B cell (primary cell): ENCODE results near the gene HMG20B. TPM values are rescaled to one million over a fixed set of nuclear protein-coding genes. Genes with fewer than 3 reads are reported as not detected.

Source experiments
- ATAC-seq: fragments of 200-7000 bp; cut with Tn5 transposase; one replicate; pipeline ENCODE4 v1.10.0; 2021; ENCODE audit warnings: low read depth, mild to moderate bottlenecking, moderate number of reproducible peaks, moderate library complexity
- CTCF ChIA-PET: fragments of 350-600 bp; sonication (Branson Sonifier 250); formaldehyde crosslinking; loops from one replicate; lab custom pipeline; 2021; ENCODE audit warnings: antibody characterized with exemption, inconsistent platforms; lab: Charles Lee
- POLR2A ChIA-PET: fragments of 350-600 bp; sonication (Branson Sonifier 250); formaldehyde crosslinking; loops from one replicate; lab custom pipeline; 2021; ENCODE audit warnings: antibody characterized with exemption; lab: Charles Lee
- DNase-seq: peaks from one replicate; pipeline ENCODE4 v3.0.0; 2013
- H2AFZ ChIP-seq: 2 replicates; pipeline ENCODE4 v1.6.1; 2012; ENCODE audit warnings: mild to moderate bottlenecking, low read depth, low read length; ENCODE audit not compliant: insufficient read depth, poor library complexity, severe bottlenecking
- H3K27ac ChIP-seq, 2 donors: 1 replicate in 1 of 2; 2 replicates in 1 of 2; pipeline ENCODE4 v1.5.1; 2012 to 2013; ENCODE audit warnings: low read length in 2 of 2, mild to moderate bottlenecking in 2 of 2, moderate library complexity in 1 of 2
- H3K27me3 ChIP-seq, 4 experiments: fragments of 200-600 bp in 1 of 4; sonication (generic) in 1 of 4; replicated peaks in 1 of 4; 1 replicate in 2 of 4; 2 replicates in 2 of 4; pipeline versions ENCODE4 v1.6.1 to v1.7.0; 2013 to 2016; ENCODE audit warnings: low read length in 3 of 4, mild to moderate bottlenecking in 2 of 4, mixed read lengths in 1 of 4, moderate library complexity in 1 of 4; ENCODE audit not compliant: insufficient read depth in 4 of 4, control insufficient read depth in 3 of 4; ENCODE audit errors: control extremely low read depth in 1 of 4
- H3K36me3 ChIP-seq, 2 experiments: replicated peaks in 1 of 2; 1 replicate in 1 of 2; 2 replicates in 1 of 2; pipeline versions ENCODE4 v1.6.1 to v1.7.1; 2013; ENCODE audit warnings: low read length in 1 of 2; ENCODE audit not compliant: insufficient read depth in 2 of 2, control insufficient read depth in 1 of 2; ENCODE audit errors: control extremely low read depth in 1 of 2, extremely low read depth in 1 of 2
- H3K4me1 ChIP-seq, 2 donors: fragments of 200-600 bp in 1 of 2; sonication (generic) in 1 of 2; 1 replicate in 1 of 2; 2 replicates in 1 of 2; pipeline versions ENCODE4 v1.5.1 to v1.6.1; 2013 to 2017; ENCODE audit warnings: low read length in 2 of 2; ENCODE audit not compliant: control insufficient read depth in 2 of 2, insufficient read depth in 2 of 2
- H3K4me2 ChIP-seq: replicated peaks from 2 replicates; pipeline ENCODE3; 2012; ENCODE audit warnings: mild to moderate bottlenecking, low read depth, low read length; ENCODE audit not compliant: poor library complexity, severe bottlenecking
- H3K4me3 ChIP-seq, 5 experiments: fragments of 200-600 bp in 1 of 5; sonication (generic) in 1 of 5; 1 replicate in 3 of 5; 2 replicates in 2 of 5; pipeline versions ENCODE4 v1.5.1 to v1.7.0; 2011 to 2016; ENCODE audit warnings: low read length in 4 of 5, mild to moderate bottlenecking in 4 of 5, low read depth in 2 of 5, control low read depth in 1 of 5, moderate library complexity in 1 of 5; ENCODE audit not compliant: insufficient read depth in 1 of 5; ENCODE audit errors: control extremely low read depth in 1 of 5, extremely low read depth in 1 of 5
- H3K79me2 ChIP-seq: fragments of 200-600 bp; sonication (generic); one replicate; pipeline ENCODE4 v1.6.0; 2016; ENCODE audit warnings: low read length; ENCODE audit not compliant: control insufficient read depth, insufficient read depth
- H3K9ac ChIP-seq: fragments of 200-600 bp; sonication (generic); 2 replicates; pipeline ENCODE4 v1.6.1; 2017; ENCODE audit warnings: mild to moderate bottlenecking, low read length, moderate library complexity
- H3K9me3 ChIP-seq, 3 donors: one replicate each; pipeline versions ENCODE4 v1.6.1 to v1.7.1; 2013; ENCODE audit warnings: low read length in 2 of 3; ENCODE audit not compliant: control insufficient read depth in 2 of 3, insufficient read depth in 1 of 3; ENCODE audit errors: control extremely low read depth in 1 of 3
- H4K20me1 ChIP-seq: 2 replicates; pipeline ENCODE4 v1.6.0; 2012; ENCODE audit warnings: mild to moderate bottlenecking, low read length; ENCODE audit not compliant: insufficient read depth, control insufficient read depth, poor library complexity, severe bottlenecking
- H3K27ac Mint-ChIP-seq: one replicate; pipeline ENCODE4 v1.8.0; 2021; ENCODE audit warnings: mixed read lengths
- H3K27me3 Mint-ChIP-seq: one replicate; pipeline ENCODE4 v1.8.0; 2021; ENCODE audit warnings: mixed read lengths
- H3K4me1 Mint-ChIP-seq: one replicate; pipeline ENCODE4 v1.8.0; 2021; ENCODE audit warnings: mixed read lengths
- H3K4me3 Mint-ChIP-seq: one replicate; pipeline ENCODE4 v1.8.0; 2021; ENCODE audit warnings: mixed read lengths
- H3K9me3 Mint-ChIP-seq: one replicate; pipeline ENCODE4 v1.8.0; 2022; ENCODE audit warnings: mixed read lengths; ENCODE audit not compliant: insufficient read depth
- EZH2 ChIP-seq: IDR thresholded peaks from 2 replicates; pipeline ENCODE4 v1.6.1; 2012; ENCODE audit warnings: borderline replicate concordance, low read depth, mild to moderate bottlenecking, moderate library complexity, low read length; ENCODE audit not compliant: insufficient read depth, poor library complexity, severe bottlenecking
- WGBS: methylation state at CpG from one replicate; pipeline ENCODE4 v1.1.5; 2013; ENCODE audit warnings: missing lambda C conversion rate; ENCODE audit not compliant: insufficient coverage; 5-methylcytosine and 5-hydroxymethylcytosine counted together
- intact Hi-C: fragments of 100-400 bp; cut with micrococcal nuclease; formaldehyde crosslinking; loops from one replicate; pipeline ENCODE4 v1.10.0; 2022
- polyA plus RNA-seq: library from polyadenylated mRNA; depleted of rRNA; stranded (reverse); fragments of >200 nt; gene quantifications from 2 replicates; pipeline ENCODE4 v1.2.3, GENCODE V29; 2012
- total RNA-seq, 2 donors: library from RNA; stranded (reverse); fragments of 120-200 nt in 1 of 2; gene quantifications; 1 replicate in 1 of 2; 2 replicates in 1 of 2; pipeline versions ENCODE4 v1.2.3 to v1.2.4, GENCODE V29; 2013 to 2022
- TF ChIP-seq, protein P1 (sequence below): fragments of 200-600 bp; IDR thresholded peaks from one replicate; pipeline ENCODE4 v1.8.0; 2022; ENCODE audit warnings: antibody characterized with exemption, mild to moderate bottlenecking

Gene HMG20B
- total and polyA plus RNA-seq, 2 donors (not counting 1 experiment from before 2014, with no cell fraction given): 41.7 to 59.0 TPM

DNA sequence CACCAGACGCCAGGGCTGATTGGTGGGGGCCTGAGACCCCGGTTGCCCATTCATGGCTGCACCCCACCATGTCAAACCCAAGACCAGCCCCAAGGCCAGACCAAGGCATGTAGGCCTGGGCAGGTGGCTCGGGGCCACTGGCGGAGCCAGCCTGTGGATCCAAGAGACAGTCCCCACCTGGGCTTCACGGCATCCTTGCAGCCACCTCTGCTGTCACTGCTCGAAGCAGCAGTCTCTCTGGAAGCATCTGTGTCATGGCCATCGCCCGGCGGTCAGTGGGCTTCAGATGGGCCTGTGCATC lies 37.6 kb upstream of the HMG20B start:
- H3K9ac ChIP-seq: no peak overlapping the region
- no peaks in the 10 kb centered on the region for H3K27me3 ChIP-seq
- DNase-seq (no peak), ATAC-seq (no peak)
- no peak overlapping the region for H3K4me2 ChIP-seq
- peaks cover 0 to 8% (median 0%) of the 10 kb centered on the region in 3 donors for H3K9me3 ChIP-seq
- H3K79me2 ChIP-seq: no peaks in the 10 kb centered on the region
- H3K27ac ChIP-seq: no peak overlapping the region
- H3K4me3 ChIP-seq: no peak overlapping the region
- ChIA-PET CTCF (no interaction called here), POLR2A (interaction anchor here (0.6 to 1.2 kb wide), 3 partner anchors 21 to 677 kb away, joined by 3 to 7 read pairs (median 6); no protein-coding TSS in a partner anchor)
- intact Hi-C loops: no loop called here
- Mint-ChIP-seq H3K27ac (no peak overlapping the region), H3K4me3 (no peak overlapping the region), H3K9me3 (no peaks in the 10 kb centered on the region), H3K4me1 (no peaks in the 10 kb centered on the region), H3K27me3 (no peaks in the 10 kb centered on the region)
- H3K4me1 ChIP-seq: no peaks in the 10 kb centered on the region
- H3K36me3 ChIP-seq: peaks cover 0 to 44% of the 10 kb centered on the region in 2 experiments
- 98% methylated on average over 9 of the region's 9 CpGs for WGBS
- H4K20me1 ChIP-seq: peaks cover 15% of the 10 kb centered on the region
- no peak overlapping the region for H2AFZ ChIP-seq
- no peak for TF ChIP-seq EZH2
- TF ChIP-seq, protein P1, sequence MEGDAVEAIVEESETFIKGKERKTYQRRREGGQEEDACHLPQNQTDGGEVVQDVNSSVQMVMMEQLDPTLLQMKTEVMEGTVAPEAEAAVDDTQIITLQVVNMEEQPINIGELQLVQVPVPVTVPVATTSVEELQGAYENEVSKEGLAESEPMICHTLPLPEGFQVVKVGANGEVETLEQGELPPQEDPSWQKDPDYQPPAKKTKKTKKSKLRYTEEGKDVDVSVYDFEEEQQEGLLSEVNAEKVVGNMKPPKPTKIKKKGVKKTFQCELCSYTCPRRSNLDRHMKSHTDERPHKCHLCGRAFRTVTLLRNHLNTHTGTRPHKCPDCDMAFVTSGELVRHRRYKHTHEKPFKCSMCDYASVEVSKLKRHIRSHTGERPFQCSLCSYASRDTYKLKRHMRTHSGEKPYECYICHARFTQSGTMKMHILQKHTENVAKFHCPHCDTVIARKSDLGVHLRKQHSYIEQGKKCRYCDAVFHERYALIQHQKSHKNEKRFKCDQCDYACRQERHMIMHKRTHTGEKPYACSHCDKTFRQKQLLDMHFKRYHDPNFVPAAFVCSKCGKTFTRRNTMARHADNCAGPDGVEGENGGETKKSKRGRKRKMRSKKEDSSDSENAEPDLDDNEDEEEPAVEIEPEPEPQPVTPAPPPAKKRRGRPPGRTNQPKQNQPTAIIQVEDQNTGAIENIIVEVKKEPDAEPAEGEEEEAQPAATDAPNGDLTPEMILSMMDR: no peak

- ChIA-PET POLR2A (interaction anchor here (0.6 to 0.7 kb wide), 2 partner anchors 25 to 677 kb away, joined by 3 to 7 read pairs; no protein-coding TSS in a partner anchor), CTCF (no interaction called here)
- H3K36me3 ChIP-seq: peaks cover 0 to 42% of the 10 kb centered on the region in 2 experiments
- no peak overlapping the region for H3K4me2 ChIP-seq
- WGBS: 99% methylated on average over 12 of the region's 14 CpGs
- no peak overlapping the region for H3K4me3 Mint-ChIP-seq
- H2AFZ ChIP-seq: no peak overlapping the region
- TF ChIP-seq EZH2: no peak
- TF ChIP-seq, protein P1: no peak
- no peaks in the 10 kb centered on the region for H3K27me3 Mint-ChIP-seq
- no peaks in the 10 kb centered on the region for H3K79me2 ChIP-seq
- intact Hi-C loops: no loop called here
- H3K4me1 Mint-ChIP-seq: no peaks in the 10 kb centered on the region
- DNase-seq (no peak), ATAC-seq (no peak)
- peaks cover 15% of the 10 kb centered on the region for H4K20me1 ChIP-seq
- no peak overlapping the region for H3K27ac ChIP-seq
- no peak overlapping the region for H3K9ac ChIP-seq
- H3K4me3 ChIP-seq: no peak overlapping the region
- H3K9me3 Mint-ChIP-seq: no peaks in the 10 kb centered on the region
- H3K4me1 ChIP-seq: no peaks in the 10 kb centered on the region
- peaks cover 0 to 8% (median 0%) of the 10 kb centered on the region in 3 donors for H3K9me3 ChIP-seq
- no peaks in the 10 kb centered on the region for H3K27me3 ChIP-seq
- H3K27ac Mint-ChIP-seq: no peak overlapping the region
These were observed 37.2 kb upstream of the HMG20B start for GRCh38 chr19:3535563-3535965.
